RWPE2 (cell line): ENCODE results near the gene IL1RAPL1.

Experiments used
- ATAC-seq: fragments of 200-7000 bp; cut with Tn5 transposase; 3 replicates; pipeline ENCODE4 v1.9.1; 2021; ENCODE audit warnings: low read depth
- DNase-seq: peaks from one replicate; pipeline ENCODE4 v3.0.0-alpha.2; 2020; ENCODE audit warnings: low spot score
- H3K27ac ChIP-seq: fragments of 450-650 bp; 2 replicates; pipeline ENCODE4 v1.5.1; 2017; ENCODE audit warnings: mild to moderate bottlenecking; ENCODE audit not compliant: poor library complexity, severe bottlenecking
- H3K27me3 ChIP-seq: fragments of 250-450 bp; sonication (Bioruptor Pico); 2 replicates; pipeline ENCODE4 v1.5.1; 2021; ENCODE audit warnings: mild to moderate bottlenecking, moderate library complexity; ENCODE audit not compliant: insufficient read depth, poor library complexity, severe bottlenecking
- H3K36me3 ChIP-seq: fragments of 250-450 bp; sonication (Bioruptor Pico); 2 replicates; pipeline ENCODE4 v1.5.1; 2020; ENCODE audit warnings: low read depth, mild to moderate bottlenecking, moderate library complexity
- H3K4me1 ChIP-seq: fragments of 250-450 bp; sonication (Bioruptor Pico); 2 replicates; pipeline ENCODE4 v1.5.1; 2021; ENCODE audit warnings: mild to moderate bottlenecking, moderate library complexity; ENCODE audit not compliant: insufficient read depth, poor library complexity, severe bottlenecking
- H3K4me3 ChIP-seq: fragments of 250-450 bp; sonication (Bioruptor Pico); 2 replicates; pipeline ENCODE4 v1.5.1; 2021; ENCODE audit warnings: mild to moderate bottlenecking, moderate library complexity; ENCODE audit not compliant: severe bottlenecking
- H3K9me3 ChIP-seq: fragments of 250-450 bp; sonication (Bioruptor Pico); 2 replicates; pipeline ENCODE4 v1.5.1; 2021; ENCODE audit warnings: mild to moderate bottlenecking, moderate library complexity; ENCODE audit not compliant: severe bottlenecking
- TF ChIP-seq, protein P1 (sequence below): fragments of 450-650 bp; IDR thresholded peaks from one replicate; pipeline ENCODE4 v1.5.1; 2017; ENCODE audit warnings: mild to moderate bottlenecking, moderate library complexity; ENCODE audit not compliant: poor library complexity, severe bottlenecking

IL1RAPL1 gene

DNA sequence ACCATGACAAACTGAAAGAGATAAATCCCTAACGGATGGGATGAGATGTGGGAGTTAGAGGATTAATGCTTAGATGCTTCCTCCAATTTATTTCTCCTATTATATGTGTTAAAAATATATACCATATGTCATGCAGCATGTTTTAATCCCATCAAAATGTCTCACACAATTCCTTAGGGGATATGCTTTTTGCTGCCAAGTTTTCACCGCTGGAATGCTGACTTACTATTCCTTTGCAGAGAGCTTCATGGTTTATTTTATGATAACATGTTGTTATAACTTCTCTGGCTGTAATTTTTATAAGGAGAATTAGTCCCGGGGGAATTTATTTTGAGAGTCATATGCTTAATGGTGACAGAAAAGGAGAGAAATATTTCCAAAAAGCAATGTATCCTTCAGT is 670.3 kb downstream of the IL1RAPL1 start:
- H3K9me3 ChIP-seq, result no peaks in the 10 kb centered on the region
- DNase-seq (no peak), ATAC-seq (no peak)
- H3K36me3 ChIP-seq, result no peaks in the 10 kb centered on the region
- H3K4me1 ChIP-seq, result no peaks in the 10 kb centered on the region
- TF ChIP-seq, protein P1, sequence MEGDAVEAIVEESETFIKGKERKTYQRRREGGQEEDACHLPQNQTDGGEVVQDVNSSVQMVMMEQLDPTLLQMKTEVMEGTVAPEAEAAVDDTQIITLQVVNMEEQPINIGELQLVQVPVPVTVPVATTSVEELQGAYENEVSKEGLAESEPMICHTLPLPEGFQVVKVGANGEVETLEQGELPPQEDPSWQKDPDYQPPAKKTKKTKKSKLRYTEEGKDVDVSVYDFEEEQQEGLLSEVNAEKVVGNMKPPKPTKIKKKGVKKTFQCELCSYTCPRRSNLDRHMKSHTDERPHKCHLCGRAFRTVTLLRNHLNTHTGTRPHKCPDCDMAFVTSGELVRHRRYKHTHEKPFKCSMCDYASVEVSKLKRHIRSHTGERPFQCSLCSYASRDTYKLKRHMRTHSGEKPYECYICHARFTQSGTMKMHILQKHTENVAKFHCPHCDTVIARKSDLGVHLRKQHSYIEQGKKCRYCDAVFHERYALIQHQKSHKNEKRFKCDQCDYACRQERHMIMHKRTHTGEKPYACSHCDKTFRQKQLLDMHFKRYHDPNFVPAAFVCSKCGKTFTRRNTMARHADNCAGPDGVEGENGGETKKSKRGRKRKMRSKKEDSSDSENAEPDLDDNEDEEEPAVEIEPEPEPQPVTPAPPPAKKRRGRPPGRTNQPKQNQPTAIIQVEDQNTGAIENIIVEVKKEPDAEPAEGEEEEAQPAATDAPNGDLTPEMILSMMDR, result no peak
- no peak overlapping the region for H3K27ac ChIP-seq
- H3K27me3 ChIP-seq, result no peaks in the 10 kb centered on the region
- H3K4me3 ChIP-seq, result no peak overlapping the region

DNA sequence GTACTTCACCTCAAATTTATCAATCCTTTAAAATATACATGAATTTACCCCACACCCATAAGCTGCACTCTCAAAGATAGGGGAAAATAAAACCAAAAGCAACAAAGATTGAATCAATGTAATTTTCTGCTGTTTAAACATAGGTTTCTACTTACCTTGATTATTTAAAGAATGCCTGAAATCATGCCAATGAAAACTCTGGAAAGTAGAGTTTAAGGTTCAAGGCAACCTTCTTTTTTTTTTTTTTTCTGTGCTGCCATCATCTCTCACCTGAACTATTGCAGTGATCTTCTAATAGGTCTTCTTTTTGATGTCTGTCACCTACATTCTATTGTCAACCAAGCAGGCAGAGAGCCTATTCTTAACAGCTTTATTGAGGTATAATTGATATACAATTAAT is 682.1 kb downstream of the IL1RAPL1 start:
- H3K27ac ChIP-seq, result no peak overlapping the region
- no peak overlapping the region for H3K4me3 ChIP-seq
- H3K27me3 ChIP-seq, result no peaks in the 10 kb centered on the region
- no peaks in the 10 kb centered on the region for H3K4me1 ChIP-seq
- TF ChIP-seq, protein P1, result no peak
- DNase-seq, result no peak
- no peak for ATAC-seq
- H3K9me3 ChIP-seq, result no peaks in the 10 kb centered on the region
- no peaks in the 10 kb centered on the region for H3K36me3 ChIP-seq

DNA sequence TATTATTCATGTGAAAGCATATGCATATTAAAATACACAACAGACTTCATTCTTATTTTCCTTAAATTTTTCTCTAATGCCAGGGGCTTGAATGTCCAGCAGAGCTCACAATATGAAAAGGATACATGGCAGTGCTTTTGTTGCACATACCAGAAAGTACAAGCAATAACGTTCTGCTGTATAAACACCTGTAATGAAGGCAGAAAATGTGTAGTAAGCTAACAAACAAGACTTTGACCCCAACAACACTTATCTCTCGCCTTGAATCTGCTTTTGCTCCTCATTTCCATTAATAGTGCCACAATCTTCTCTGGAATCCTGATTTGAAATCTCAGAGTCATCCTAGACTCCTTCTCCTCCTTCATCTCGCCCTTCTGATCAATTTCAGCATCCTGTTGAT is 687.3 kb downstream of the IL1RAPL1 start:
- Histone ChIP-seq H3K27ac (no peak overlapping the region), H3K4me1 (no peaks in the 10 kb centered on the region), H3K9me3 (no peaks in the 10 kb centered on the region), H3K27me3 (no peaks in the 10 kb centered on the region), H3K4me3 (no peak overlapping the region), H3K36me3 (no peaks in the 10 kb centered on the region)
- DNase-seq, result no peak
- no peak for ATAC-seq
- TF ChIP-seq, protein P1, result no peak

DNA sequence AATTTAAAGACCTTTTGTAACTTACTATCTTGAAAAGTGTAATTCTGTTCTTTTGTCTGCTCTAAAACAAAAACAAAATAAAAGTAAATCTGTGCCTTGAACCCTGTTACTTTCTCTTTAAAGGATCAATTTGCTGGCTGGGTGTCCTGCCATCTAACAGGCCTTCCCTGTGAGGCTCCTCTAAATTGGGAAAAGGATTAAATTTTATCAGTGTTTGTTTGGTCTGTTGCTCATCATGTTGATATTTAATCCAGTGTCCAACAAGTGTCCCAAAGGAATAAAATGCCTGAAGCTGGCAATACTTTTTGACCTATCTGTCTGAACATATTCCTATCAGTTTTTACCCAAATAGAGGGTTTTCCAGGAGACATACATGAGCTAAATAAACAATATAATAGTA is 688.7 kb downstream of the IL1RAPL1 start:
- DNase-seq, result no peak
- ATAC-seq, result no peak
- Histone ChIP-seq H3K27me3 (no peaks in the 10 kb centered on the region), H3K4me3 (no peak overlapping the region), H3K36me3 (no peaks in the 10 kb centered on the region), H3K9me3 (no peaks in the 10 kb centered on the region), H3K4me1 (no peaks in the 10 kb centered on the region), H3K27ac (no peak overlapping the region)
- TF ChIP-seq, protein P1, result no peak

DNA sequence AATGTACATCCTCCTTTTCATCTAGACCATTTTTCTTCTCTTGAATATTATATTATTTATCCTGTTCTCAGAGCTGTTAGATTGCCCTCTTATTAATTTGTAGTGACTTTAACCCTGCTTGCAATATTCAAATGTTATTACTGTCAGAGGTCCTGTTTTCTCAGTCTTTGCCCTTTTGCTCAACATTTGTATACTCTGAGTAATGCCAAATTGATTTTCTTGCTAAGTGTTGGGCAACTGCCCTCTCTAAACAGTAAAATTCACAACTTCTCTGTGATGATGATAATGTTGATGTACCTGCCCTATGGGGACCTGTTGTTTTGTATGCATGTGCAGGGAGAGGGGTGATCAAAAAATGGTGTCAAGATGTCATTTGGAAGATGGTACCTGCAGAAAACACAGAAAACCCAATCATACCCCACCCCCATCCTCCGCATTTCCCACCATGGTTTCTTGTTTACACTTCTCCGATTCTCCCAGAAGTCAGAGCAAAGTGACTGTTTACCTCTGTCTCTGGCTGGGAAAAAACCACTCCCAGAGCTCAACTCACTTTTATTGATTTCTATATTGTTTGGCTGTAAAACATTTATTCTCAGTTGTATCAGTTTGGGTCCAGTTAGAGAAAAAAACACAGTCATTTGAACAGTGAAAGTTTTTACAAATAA is 694.0 kb downstream of the IL1RAPL1 start:
- Histone ChIP-seq H3K4me3 (no peak overlapping the region), H3K36me3 (no peaks in the 10 kb centered on the region), H3K27ac (no peak overlapping the region), H3K9me3 (no peaks in the 10 kb centered on the region), H3K4me1 (no peaks in the 10 kb centered on the region), H3K27me3 (no peaks in the 10 kb centered on the region)
- TF ChIP-seq, protein P1, result no peak
- DNase-seq (no peak), ATAC-seq (no peak)
